HEK293 (cell line): Measurements from ENCODE around the gene CYBRD1.

Experiments
- CTCF ChIP-seq: fragments of 450-650 bp; formaldehyde crosslinking; IDR thresholded peaks from 2 replicates; pipeline ENCODE4 v1.5.1; 2016; ENCODE audit warnings: missing biosample characterization, missing genetic modification characterization
- GFI1B ChIP-seq: fragments of 450-650 bp; formaldehyde crosslinking; IDR thresholded peaks from 2 replicates; pipeline ENCODE4 v1.5.1; 2016; ENCODE audit warnings: missing biosample characterization, missing genetic modification characterization
- YY1 ChIP-seq: fragments of 450-650 bp; formaldehyde crosslinking; IDR thresholded peaks from 2 replicates; pipeline ENCODE4 v1.5.1; 2018; ENCODE audit warnings: missing biosample characterization, missing genetic modification characterization
- ZBTB7A ChIP-seq: fragments of 450-650 bp; formaldehyde crosslinking; IDR thresholded peaks from 2 replicates; pipeline ENCODE4 v1.5.1; 2016; ENCODE audit warnings: low read depth, missing biosample characterization, missing genetic modification characterization
- ZNF133 ChIP-seq: fragments of 450-650 bp; formaldehyde crosslinking; IDR thresholded peaks from 2 replicates; pipeline ENCODE4 v1.5.1; 2016; ENCODE audit warnings: missing biosample characterization, missing genetic modification characterization
- ZNF555 ChIP-seq: fragments of 450-650 bp; formaldehyde crosslinking; conservative IDR thresholded peaks from 2 replicates; pipeline ENCODE4 v1.5.1; 2017; ENCODE audit warnings: missing biosample characterization, mild to moderate bottlenecking, missing genetic modification characterization, inconsistent platforms
- TF ChIP-seq, protein P1 (sequence below): fragments of 450-650 bp; formaldehyde crosslinking; IDR thresholded peaks from 2 replicates; pipeline ENCODE4; 2016; ENCODE audit warnings: missing biosample characterization, missing genetic modification characterization
- TF ChIP-seq, protein P2 (sequence below): fragments of 450-650 bp; formaldehyde crosslinking; IDR thresholded peaks from 2 replicates; pipeline ENCODE4 v1.5.1; 2016; ENCODE audit warnings: missing biosample characterization, missing genetic modification characterization

GRCh38 chr2:171566057-171566456, 43.8 kb downstream of the CYBRD1 start:
- TF ChIP-seq CTCF (no peak), ZNF555 (no peak), GFI1B (no peak), ZNF133 (no peak), ZBTB7A (no peak), YY1 (no peak)
- TF ChIP-seq, protein P1, sequence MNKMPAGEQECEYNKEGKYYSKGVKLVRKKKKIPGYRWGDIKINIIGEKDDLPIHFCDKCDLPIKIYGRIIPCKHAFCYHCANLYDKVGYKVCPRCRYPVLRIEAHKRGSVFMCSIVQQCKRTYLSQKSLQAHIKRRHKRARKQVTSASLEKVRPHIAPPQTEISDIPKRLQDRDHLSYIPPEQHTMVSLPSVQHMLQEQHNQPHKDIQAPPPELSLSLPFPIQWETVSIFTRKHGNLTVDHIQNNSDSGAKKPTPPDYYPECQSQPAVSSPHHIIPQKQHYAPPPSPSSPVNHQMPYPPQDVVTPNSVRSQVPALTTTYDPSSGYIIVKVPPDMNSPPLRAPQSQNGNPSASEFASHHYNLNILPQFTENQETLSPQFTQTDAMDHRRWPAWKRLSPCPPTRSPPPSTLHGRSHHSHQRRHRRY, result no peak
- TF ChIP-seq, protein P2, sequence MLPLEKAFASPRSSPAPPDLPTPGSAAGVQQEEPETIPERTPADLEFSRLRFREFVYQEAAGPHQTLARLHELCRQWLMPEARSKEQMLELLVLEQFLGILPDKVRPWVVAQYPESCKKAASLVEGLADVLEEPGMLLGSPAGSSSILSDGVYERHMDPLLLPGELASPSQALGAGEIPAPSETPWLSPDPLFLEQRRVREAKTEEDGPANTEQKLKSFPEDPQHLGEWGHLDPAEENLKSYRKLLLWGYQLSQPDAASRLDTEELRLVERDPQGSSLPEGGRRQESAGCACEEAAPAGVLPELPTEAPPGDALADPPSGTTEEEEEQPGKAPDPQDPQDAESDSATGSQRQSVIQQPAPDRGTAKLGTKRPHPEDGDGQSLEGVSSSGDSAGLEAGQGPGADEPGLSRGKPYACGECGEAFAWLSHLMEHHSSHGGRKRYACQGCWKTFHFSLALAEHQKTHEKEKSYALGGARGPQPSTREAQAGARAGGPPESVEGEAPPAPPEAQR, result no peak
